HG02870 (cell line): Measurements from ENCODE around the gene FHAD1.
"Not testable (repeated sequence)": the region's sequence is repeated elsewhere in the genome, so short reads cannot be mapped to it uniquely, and the experiment has no call there.

Source experiments
- ATAC-seq: cut with Tn5 transposase; IDR thresholded peaks from one replicate; pipeline ENCODE4 v1.9.1; 2021; ENCODE audit warnings: mild to moderate bottlenecking, moderate library complexity; ENCODE audit not compliant: unreplicated experiment

Gene FHAD1

GRCh38 chr1:15430787-15431570, 184.0 kb downstream of the FHAD1 start:
- no peak for ATAC-seq

- no peak for ATAC-seq
These were observed 184.5 kb downstream of the FHAD1 start for GRCh38 chr1:15431571-15431948.

GRCh38 chr1:15432324-15432723, 185.3 kb downstream of the FHAD1 start:
- no peak for ATAC-seq

- ATAC-seq = no peak
These were observed 186.4 kb downstream of the FHAD1 start for GRCh38 chr1:15433471-15433870.

- not testable (repeated sequence) for ATAC-seq
These were observed 187.7 kb downstream of the FHAD1 start for GRCh38 chr1:15434739-15435138.

GRCh38 chr1:15435239-15436077, 188.4 kb downstream of the FHAD1 start:
- no peak for ATAC-seq

- no peak for ATAC-seq
These were observed 189.9 kb downstream of the FHAD1 start for GRCh38 chr1:15436881-15437442.

- ATAC-seq = no peak
These were observed 192.3 kb downstream of the FHAD1 start for GRCh38 chr1:15439325-15439724.

- ATAC-seq = no peak
These were observed 193.3 kb downstream of the FHAD1 start for GRCh38 chr1:15440357-15440756.

- no peak for ATAC-seq
These were observed 194.2 kb downstream of the FHAD1 start for GRCh38 chr1:15441247-15441646.

- no peak for ATAC-seq
These were observed 195.1 kb downstream of the FHAD1 start for GRCh38 chr1:15442119-15442518.

GRCh38 chr1:15442759-15443158, 195.7 kb downstream of the FHAD1 start:
- no peak for ATAC-seq

- no peak for ATAC-seq
These were observed 196.3 kb downstream of the FHAD1 start for GRCh38 chr1:15443281-15443680.

GRCh38 chr1:15444468-15445389, 197.7 kb downstream of the FHAD1 start:
- ATAC-seq = no peak

GRCh38 chr1:15445390-15446122, 198.5 kb downstream of the FHAD1 start:
- no peak for ATAC-seq

GRCh38 chr1:15446212-15446611, 199.2 kb downstream of the FHAD1 start:
- no peak for ATAC-seq
